Measurements from ENCODE around the gene CELF2.

The CELF2 gene

GRCh38 chr10:11261143-11261542, 243.5 kb downstream of the CELF2 start:
- Histone ChIP-seq H3K4me3 (ENCODE audit: low read depth, low read length) (no peak overlapping the region), H3K4me1 (no peaks in the 10 kb centered on the region), H3K27me3 (no peaks in the 10 kb centered on the region), H3K36me3 (no peaks in the 10 kb centered on the region), H3K9me3 (no peaks in the 10 kb centered on the region)
- no peak for TF ChIP-seq CTCF (IDR thresholded peaks at IDR 0.05; ENCODE audit: low read depth, low read length)
- no peak for DNase-seq

GRCh38 chr10:11261687-11262493, 244.2 kb downstream of the CELF2 start:
- Histone ChIP-seq H3K27me3 (no peaks in the 10 kb centered on the region), H3K4me3 (ENCODE audit: low read depth, low read length) (no peak overlapping the region), H3K9me3 (no peaks in the 10 kb centered on the region), H3K36me3 (no peaks in the 10 kb centered on the region), H3K4me1 (no peaks in the 10 kb centered on the region)
- no peak for TF ChIP-seq CTCF (IDR thresholded peaks at IDR 0.05; ENCODE audit: low read depth, low read length)
- DNase-seq = no peak

GRCh38 chr10:11262494-11263345, 245.0 kb downstream of the CELF2 start:
- no peaks in the 10 kb centered on the region for H3K9me3 ChIP-seq
- H3K4me3 ChIP-seq (ENCODE audit: low read depth, low read length) = no peak overlapping the region
- no peak for TF ChIP-seq CTCF (IDR thresholded peaks at IDR 0.05; ENCODE audit: low read depth, low read length)
- H3K27me3 ChIP-seq = no peaks in the 10 kb centered on the region
- no peak for DNase-seq
- no peaks in the 10 kb centered on the region for H3K36me3 ChIP-seq
- no peaks in the 10 kb centered on the region for H3K4me1 ChIP-seq

GRCh38 chr10:11263767-11264166, 246.1 kb downstream of the CELF2 start:
- Histone ChIP-seq H3K4me3 (ENCODE audit: low read depth, low read length) (no peak overlapping the region), H3K4me1 (no peaks in the 10 kb centered on the region), H3K36me3 (no peaks in the 10 kb centered on the region), H3K27me3 (no peaks in the 10 kb centered on the region), H3K9me3 (no peaks in the 10 kb centered on the region)
- no peak for TF ChIP-seq CTCF (IDR thresholded peaks at IDR 0.05; ENCODE audit: low read depth, low read length)
- no peak for DNase-seq

- H3K4me1 ChIP-seq = no peaks in the 10 kb centered on the region
- no peaks in the 10 kb centered on the region for H3K9me3 ChIP-seq
- DNase-seq = no peak
- H3K4me3 ChIP-seq (ENCODE audit: low read depth, low read length) = no peak overlapping the region
- no peaks in the 10 kb centered on the region for H3K36me3 ChIP-seq
- H3K27me3 ChIP-seq = no peaks in the 10 kb centered on the region
- no peak for TF ChIP-seq CTCF (IDR thresholded peaks at IDR 0.05; ENCODE audit: low read depth, low read length)
These were observed 246.8 kb downstream of the CELF2 start for GRCh38 chr10:11264296-11265048.

All from BE2C (cell line).